Activated CD8-positive, alpha-beta memory T cell treated with anti-CD3 and anti-CD28 coated beads for 36 hours (primary cell): ENCODE results near the gene MYH10. TPM values are rescaled to one million over a fixed set of nuclear protein-coding genes. Genes with fewer than 3 reads are reported as not detected.

ENCODE experiments used
- CTCF ChIA-PET: fragments of 350-600 bp; sonication (Branson Sonifier 250); formaldehyde crosslinking; loops from one replicate; lab custom pipeline; 2021; ENCODE audit warnings: antibody characterized with exemption; lab: Charles Lee
- POLR2A ChIA-PET: fragments of 350-600 bp; sonication (Branson Sonifier 250); formaldehyde crosslinking; loops from one replicate; lab custom pipeline; 2021; ENCODE audit warnings: antibody characterized with exemption; lab: Charles Lee
- total RNA-seq, 2 experiments: library from RNA; stranded (reverse); gene quantifications; one replicate each; pipeline ENCODE4 v1.2.3, GENCODE V29; 2021

MYH10 gene
- total RNA-seq, 2 experiments from 2014 or later, result 11.8 to 13.1 TPM

DNA sequence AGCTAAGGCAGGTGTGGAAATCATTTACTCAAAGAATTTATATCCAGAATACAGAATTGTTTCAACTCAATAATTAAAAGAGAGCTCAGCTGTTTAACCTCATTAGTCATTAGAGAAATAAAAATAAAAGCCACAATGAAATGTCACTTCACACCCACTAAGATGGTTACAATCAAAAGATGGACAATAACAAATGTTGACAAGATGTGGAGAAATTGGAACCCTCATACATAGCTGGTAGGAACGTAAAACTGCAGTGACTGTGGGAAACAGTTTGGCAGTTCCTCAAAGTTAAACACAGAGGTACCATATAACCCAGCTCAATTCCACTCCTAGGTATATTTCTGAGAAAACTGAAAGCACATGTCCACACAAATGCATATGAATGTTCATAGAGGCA lies 145.0 kb downstream of the MYH10 start:
- CTCF ChIA-PET, result interaction anchor here (1.2 kb wide), 1 partner anchor 19 kb away, joined by 3 read pairs; no protein-coding TSS in a partner anchor

GRCh38 chr17:8484465-8484864 lies 146.1 kb downstream of the MYH10 start:
- CTCF ChIA-PET, result no interaction called here
- POLR2A ChIA-PET, result no interaction called here

More for the DNA sequence above, 145.0 kb downstream of the MYH10 start:
- POLR2A ChIA-PET, result no interaction called here

DNA sequence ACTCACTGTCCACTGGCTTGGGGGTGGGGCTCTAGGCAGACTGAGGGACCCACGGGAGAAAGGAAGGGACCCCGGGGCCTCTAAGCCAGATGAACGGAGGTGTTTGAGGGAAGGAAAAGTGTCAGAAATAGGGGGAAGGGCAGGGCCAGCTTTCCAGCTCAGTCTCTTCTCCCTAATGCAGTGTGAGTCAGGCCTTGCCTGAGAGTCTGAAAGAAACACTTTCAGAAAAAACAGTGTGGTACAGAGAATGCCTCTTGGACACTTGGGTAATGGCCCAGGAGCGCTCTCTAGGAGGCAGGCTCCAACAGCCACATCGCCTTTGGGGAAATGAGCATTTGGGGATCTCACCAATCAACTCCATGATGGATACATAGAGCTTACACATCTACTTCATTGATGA lies 148.0 kb downstream of the MYH10 start:
- CTCF ChIA-PET, result no interaction called here
- POLR2A ChIA-PET, result no interaction called here

DNA sequence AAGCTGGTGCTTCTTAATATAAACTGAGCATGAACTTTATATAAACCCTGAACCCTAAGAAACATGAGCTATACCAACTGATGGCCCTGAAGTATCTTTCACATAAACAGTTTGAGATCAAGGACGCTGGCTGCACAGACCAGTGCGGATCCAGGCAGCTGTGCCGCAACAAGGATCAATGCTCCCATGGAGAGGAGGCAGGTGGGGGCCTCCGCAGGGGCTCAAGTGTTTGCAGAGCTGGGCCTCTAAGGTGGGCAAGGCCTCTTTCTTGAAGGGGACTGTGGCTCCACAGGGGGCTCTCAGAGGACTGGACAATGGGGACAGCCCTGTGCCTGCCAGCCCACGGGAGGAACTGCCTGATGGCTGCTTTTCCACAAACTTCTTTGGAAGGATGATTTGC lies 148.8 kb downstream of the MYH10 start:
- ChIA-PET CTCF (no interaction called here), POLR2A (no interaction called here)

GRCh38 chr17:8481089-8481488 lies 149.4 kb downstream of the MYH10 start:
- CTCF ChIA-PET, result no interaction called here
- POLR2A ChIA-PET, result no interaction called here

DNA sequence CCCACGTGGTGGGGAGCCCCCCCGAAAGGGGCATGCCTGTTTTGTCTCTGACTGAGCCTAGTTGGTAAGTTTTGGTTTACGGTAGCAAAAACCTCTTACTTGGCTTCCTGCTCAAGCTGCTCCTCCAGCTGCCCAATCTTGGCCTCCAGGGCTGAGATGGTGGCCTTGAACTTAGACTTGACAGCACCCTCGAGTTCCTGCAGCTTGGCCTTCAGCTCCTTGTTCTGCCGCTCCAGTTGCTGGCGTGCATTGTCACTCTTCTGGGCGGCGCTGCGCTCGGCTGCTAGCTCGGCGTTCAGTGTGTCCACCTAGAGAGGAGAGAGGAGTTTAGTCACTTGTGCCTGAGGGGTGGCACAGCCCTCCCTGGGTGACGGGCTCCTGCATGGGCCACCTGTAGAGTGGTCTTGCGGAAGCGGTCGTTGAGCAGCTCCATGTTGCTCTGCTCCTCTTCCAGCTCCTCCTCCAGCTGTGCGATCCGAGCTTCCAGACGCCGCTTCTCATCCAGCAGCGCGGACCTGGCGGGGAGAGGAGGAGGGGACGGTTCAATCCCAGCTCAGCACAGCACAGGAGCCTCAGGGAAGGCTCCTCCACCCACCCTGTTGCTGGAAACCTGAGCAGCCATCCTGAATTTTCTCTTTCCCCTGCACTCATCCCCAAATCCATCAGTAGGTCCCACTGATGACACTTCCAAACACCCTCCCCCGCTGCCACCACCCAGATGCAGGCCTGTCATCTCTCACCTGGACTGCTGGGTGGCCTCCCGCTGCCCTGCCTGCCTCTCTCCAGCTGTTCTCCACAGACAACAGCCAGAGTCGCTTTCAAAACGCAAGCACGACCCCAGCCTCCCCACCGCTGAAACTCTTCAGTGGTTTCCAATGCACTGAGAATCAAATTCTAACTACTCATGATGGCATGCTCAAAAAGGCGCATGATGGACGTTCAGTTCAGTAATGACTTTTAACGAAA lies 150.2 kb downstream of the MYH10 start:
- POLR2A ChIA-PET, result no interaction called here
- CTCF ChIA-PET, result no interaction called here

DNA sequence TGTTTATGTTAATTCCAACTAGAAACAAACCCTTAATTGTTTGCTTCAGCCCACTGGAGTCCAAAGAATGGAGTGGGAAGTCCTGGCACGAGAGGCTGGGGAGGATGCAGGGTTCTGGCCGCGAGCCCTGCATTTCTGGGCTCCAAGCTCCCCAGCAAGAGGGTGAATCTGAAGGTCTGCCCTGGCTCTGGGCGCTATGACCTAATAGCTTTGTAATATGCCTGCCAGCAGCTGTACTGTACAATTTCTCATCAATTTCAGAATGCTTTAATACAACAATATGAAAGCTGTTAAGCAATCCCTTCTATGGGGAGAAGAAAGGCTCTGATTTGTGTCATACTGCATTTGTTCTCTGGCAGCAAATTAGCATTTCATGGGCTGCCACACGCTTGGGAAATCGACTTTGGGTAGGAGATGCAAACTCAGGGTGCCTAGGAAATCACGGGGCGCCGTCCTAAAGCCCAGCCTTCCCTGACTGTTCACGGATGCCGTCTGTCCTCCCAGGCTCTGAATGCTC lies 151.0 kb downstream of the MYH10 start:
- CTCF ChIA-PET, result interaction anchor here (0.6 kb wide), 1 partner anchor 27 kb away, joined by 4 read pairs; no protein-coding TSS in a partner anchor
- POLR2A ChIA-PET, result no interaction called here

GRCh38 chr17:8477715-8478441 lies 152.6 kb downstream of the MYH10 start:
- ChIA-PET POLR2A (no interaction called here), CTCF (no interaction called here)

DNA sequence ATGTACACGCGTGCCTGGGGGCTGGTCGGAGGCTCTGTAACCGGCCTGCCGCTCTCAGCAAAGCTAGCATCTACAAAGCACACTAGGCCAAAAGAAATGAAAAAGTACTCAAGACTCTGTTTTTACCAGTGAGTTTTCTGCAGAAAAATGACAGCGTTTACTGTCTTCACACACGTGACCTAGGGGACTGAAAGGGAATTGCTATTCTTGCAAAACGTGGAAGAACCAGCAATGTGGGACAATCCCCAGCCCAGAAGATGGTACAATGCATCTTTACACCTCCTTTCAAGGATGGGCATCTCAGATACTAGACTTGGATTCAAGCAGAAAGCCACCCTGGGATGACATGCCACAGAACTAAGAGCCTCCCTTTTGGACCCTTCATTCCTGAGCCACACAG lies 153.4 kb downstream of the MYH10 start:
- CTCF ChIA-PET, result no interaction called here
- POLR2A ChIA-PET, result no interaction called here

- CTCF ChIA-PET, result no interaction called here
- POLR2A ChIA-PET, result no interaction called here
Observed at GRCh38 chr17:8476741-8477140, 153.8 kb downstream of the MYH10 start.

DNA sequence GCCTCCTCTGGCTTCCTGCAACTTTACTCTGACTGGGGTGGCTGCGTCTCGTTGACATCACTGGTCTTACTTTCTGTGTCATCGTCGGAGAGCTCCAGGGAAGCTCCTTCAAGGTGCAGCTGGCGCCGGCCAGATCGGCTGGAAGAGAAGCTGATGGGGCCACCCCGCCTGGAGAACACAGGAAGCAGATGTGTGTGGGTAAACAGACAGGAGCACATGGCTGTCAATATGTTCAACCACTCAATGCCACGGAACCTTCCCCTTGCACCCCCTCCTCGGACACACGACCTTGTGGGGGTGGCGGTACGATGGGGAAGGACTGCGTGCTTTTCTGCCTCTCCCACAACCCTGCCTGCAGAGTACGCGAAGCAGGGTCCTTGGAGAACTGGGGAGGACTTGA lies 154.7 kb downstream of the MYH10 start:
- POLR2A ChIA-PET, result no interaction called here
- CTCF ChIA-PET, result no interaction called here

DNA sequence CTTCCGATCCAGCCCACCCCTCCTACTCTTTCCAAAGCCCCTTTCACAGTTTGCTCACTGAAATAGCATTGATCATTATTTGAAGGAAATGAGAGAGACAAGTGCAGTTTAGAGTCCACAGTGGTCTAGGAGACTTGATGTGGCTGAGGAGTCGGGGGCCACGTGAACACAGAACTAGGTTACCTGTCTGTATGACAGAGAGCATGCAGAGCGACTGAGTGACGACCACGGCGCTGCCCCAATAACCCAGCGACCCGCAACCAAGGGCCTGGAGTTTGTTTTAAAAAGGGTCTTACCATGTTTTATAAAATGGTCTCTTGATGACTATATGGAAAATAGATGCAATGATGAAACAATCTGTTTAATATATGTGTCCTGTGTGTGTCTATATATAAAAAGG lies 155.3 kb downstream of the MYH10 start:
- ChIA-PET CTCF (no interaction called here), POLR2A (no interaction called here)

- ChIA-PET POLR2A (no interaction called here), CTCF (no interaction called here)
Observed at GRCh38 chr17:8474826-8475225, 155.7 kb downstream of the MYH10 start.

- POLR2A ChIA-PET, result no interaction called here
- CTCF ChIA-PET, result no interaction called here
Observed at GRCh38 chr17:8473451-8474192, 156.9 kb downstream of the MYH10 start.

- ChIA-PET POLR2A (no interaction called here), CTCF (interaction anchor here (0.7 kb wide), 1 partner anchor 40 kb away, joined by 3 read pairs; no protein-coding TSS in a partner anchor)
Observed at GRCh38 chr17:8472663-8473062, 157.9 kb downstream of the MYH10 start.

GRCh38 chr17:8470447-8471047 lies 160.0 kb downstream of the MYH10 start:
- POLR2A ChIA-PET, result no interaction called here

DNA sequence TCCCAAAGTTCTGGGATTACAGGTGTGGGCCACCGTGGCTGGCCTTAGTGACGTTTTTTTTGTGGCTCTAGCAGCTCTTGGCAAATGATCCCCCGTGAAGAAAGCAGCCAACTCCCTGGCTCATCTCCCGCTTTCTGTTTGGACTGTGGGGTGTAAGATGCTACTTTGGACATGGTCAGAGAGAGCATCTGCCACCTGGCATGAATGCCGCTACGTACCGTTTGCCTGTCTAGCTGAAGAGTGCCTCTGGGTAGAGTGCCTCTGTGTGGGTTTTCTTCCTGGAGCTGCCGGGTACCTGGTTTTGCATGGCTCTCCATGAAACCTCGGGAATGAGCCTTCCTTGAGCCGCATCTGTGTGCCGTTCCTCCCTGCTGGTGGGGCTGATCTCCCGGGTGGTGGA lies 160.6 kb downstream of the MYH10 start:
- POLR2A ChIA-PET, result no interaction called here
- CTCF ChIA-PET, result no interaction called here

More at GRCh38 chr17:8470447-8471047, 160.0 kb downstream of the MYH10 start:
- CTCF ChIA-PET, result interaction anchor here (0.8 kb wide), 1 partner anchor 87 kb away, joined by 3 read pairs; no protein-coding TSS in a partner anchor

- CTCF ChIA-PET, result no interaction called here
- POLR2A ChIA-PET, result no interaction called here
Observed at GRCh38 chr17:8468980-8469379, 161.5 kb downstream of the MYH10 start.

- CTCF ChIA-PET, result no interaction called here
- POLR2A ChIA-PET, result no interaction called here
Observed at GRCh38 chr17:8468127-8468526, 162.4 kb downstream of the MYH10 start.
